ENCODE measurements around the gene CDC37. TPM values are rescaled to one million over a fixed set of nuclear protein-coding genes. Genes with fewer than 3 reads are reported as not detected.
A peak's percentile ranks its signal among the peaks of the same experiment; 100 is the strongest.

CDC37 gene
- total RNA-seq, 1 donor from 2014 or later = 142 TPM

DNA sequence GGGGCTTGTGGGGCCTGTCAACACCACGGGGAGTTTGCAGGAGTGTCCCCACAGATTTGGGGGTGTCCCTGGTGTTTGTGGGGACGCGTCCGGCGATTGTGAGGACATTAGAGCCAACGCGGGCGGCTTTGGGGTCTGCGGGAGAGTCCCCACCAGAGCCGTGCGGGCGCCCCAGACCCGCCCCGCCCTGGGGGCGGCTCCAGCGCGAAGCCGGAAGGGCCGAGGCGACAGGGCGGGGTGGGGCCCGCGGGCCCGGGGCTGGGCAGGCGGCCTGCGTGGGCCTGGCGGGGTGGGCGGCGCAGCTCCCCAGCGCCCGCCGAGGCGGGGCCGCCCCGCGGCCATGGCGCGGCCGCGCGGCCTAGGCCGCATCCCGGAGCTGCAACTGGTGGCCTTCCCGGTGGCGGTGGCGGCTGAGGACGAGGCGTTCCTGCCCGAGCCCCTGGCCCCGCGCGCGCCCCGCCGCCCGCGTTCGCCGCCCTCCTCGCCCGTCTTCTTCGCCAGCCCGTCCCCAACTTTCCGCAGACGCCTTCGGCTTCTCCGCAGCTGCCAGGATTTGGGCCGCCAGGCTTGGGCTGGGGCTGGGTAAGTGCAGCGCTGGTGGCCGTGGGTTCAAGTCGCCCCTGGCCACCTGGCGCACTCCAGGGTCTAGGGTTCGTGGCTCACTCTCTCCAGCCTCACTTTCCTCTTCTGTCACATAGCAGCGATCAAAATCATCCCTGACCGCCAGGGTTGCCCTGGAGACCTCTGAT is 27.3 kb upstream of the CDC37 start:
- no peaks in the 10 kb centered on the region for H3K36me3 ChIP-seq
- H3K4me3 ChIP-seq = peak overlapping the region; percentile 86
- peak overlapping the region; percentile 87 for H3K27ac ChIP-seq (replicated peaks)
- peaks cover 43% of the 10 kb centered on the region for H3K4me1 ChIP-seq
- no peaks in the 10 kb centered on the region for H3K27me3 ChIP-seq (ENCODE audit: low read depth)
- peak; percentile 72 for DNase-seq
- H3K9me3 ChIP-seq (replicated peaks) = no peaks in the 10 kb centered on the region
- TF ChIP-seq, protein P1, sequence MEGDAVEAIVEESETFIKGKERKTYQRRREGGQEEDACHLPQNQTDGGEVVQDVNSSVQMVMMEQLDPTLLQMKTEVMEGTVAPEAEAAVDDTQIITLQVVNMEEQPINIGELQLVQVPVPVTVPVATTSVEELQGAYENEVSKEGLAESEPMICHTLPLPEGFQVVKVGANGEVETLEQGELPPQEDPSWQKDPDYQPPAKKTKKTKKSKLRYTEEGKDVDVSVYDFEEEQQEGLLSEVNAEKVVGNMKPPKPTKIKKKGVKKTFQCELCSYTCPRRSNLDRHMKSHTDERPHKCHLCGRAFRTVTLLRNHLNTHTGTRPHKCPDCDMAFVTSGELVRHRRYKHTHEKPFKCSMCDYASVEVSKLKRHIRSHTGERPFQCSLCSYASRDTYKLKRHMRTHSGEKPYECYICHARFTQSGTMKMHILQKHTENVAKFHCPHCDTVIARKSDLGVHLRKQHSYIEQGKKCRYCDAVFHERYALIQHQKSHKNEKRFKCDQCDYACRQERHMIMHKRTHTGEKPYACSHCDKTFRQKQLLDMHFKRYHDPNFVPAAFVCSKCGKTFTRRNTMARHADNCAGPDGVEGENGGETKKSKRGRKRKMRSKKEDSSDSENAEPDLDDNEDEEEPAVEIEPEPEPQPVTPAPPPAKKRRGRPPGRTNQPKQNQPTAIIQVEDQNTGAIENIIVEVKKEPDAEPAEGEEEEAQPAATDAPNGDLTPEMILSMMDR (IDR thresholded peaks at IDR 0.05; ENCODE audit: borderline replicate concordance) = no peak
- intact Hi-C loops (cut with micrococcal nuclease) = no loop called here

DNA sequence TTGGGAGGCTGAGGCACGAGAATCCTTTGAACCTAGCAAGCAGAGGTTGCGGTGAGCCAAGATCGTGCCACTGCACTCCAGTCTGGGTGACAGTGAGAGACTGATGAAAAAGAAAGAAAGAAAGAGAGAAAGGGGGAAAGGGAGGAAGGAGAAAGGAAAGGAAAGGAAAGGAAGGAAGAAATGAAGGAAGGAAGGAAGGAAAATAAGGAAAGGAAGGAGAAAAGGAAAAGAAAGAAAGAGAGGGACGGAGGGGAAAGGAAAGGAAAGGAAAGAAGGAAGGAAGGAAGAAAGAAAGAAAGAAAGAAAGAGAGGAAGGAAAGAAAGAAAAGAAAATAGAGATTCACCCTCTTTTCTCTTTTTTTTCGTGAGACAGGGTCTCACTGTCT is 25.6 kb upstream of the CDC37 start:
- H3K27ac ChIP-seq (replicated peaks) = no peak overlapping the region

GRCh38 chr19:10427169-10427568 is 23.8 kb upstream of the CDC37 start:
- H3K4me1 ChIP-seq = peaks cover 30% of the 10 kb centered on the region
- TF ChIP-seq, protein P1 (IDR thresholded peaks at IDR 0.05; ENCODE audit: borderline replicate concordance) = no peak
- H3K27ac ChIP-seq (replicated peaks) = no peak overlapping the region
- no peaks in the 10 kb centered on the region for H3K36me3 ChIP-seq
- no peaks in the 10 kb centered on the region for H3K9me3 ChIP-seq (replicated peaks)
- no peak overlapping the region for H3K4me3 ChIP-seq
- intact Hi-C loops (cut with micrococcal nuclease) = no loop called here
- DNase-seq = no peak
- H3K27me3 ChIP-seq (ENCODE audit: low read depth) = peaks cover 33% of the 10 kb centered on the region

More for the DNA sequence above, 25.6 kb upstream of the CDC37 start:
- H3K4me3 ChIP-seq = no peak overlapping the region
- peaks cover 45% of the 10 kb centered on the region for H3K4me1 ChIP-seq
- H3K36me3 ChIP-seq = no peaks in the 10 kb centered on the region
- no peak for DNase-seq
- peaks cover 15% of the 10 kb centered on the region for H3K27me3 ChIP-seq (ENCODE audit: low read depth)
- no peaks in the 10 kb centered on the region for H3K9me3 ChIP-seq (replicated peaks)
- intact Hi-C loops (cut with micrococcal nuclease) = no loop called here
- TF ChIP-seq, protein P1 (IDR thresholded peaks at IDR 0.05; ENCODE audit: borderline replicate concordance) = no peak

- Histone ChIP-seq H3K4me1 (peaks cover 36% of the 10 kb centered on the region), H3K27me3 (ENCODE audit: low read depth) (peaks cover 64% of the 10 kb centered on the region)
- TF ChIP-seq, protein P1 (IDR thresholded peaks at IDR 0.05; ENCODE audit: borderline replicate concordance) = peak; percentile 98
These were observed 20.8 kb upstream of the CDC37 start for GRCh38 chr19:10424011-10424637.

GRCh38 chr19:10422846-10423245 is 19.5 kb upstream of the CDC37 start:
- H3K4me1 ChIP-seq = peaks cover 43% of the 10 kb centered on the region
- peaks cover 77% of the 10 kb centered on the region for H3K27me3 ChIP-seq (ENCODE audit: low read depth)
- no peak overlapping the region for H3K4me3 ChIP-seq
- intact Hi-C loops (cut with micrococcal nuclease) = no loop called here
- H3K9me3 ChIP-seq (replicated peaks) = no peaks in the 10 kb centered on the region
- no peaks in the 10 kb centered on the region for H3K36me3 ChIP-seq
- H3K27ac ChIP-seq (replicated peaks) = no peak overlapping the region
- no peak for DNase-seq
- TF ChIP-seq, protein P1 (IDR thresholded peaks at IDR 0.05; ENCODE audit: borderline replicate concordance) = no peak

More at GRCh38 chr19:10424011-10424637, 20.8 kb upstream of the CDC37 start:
- H3K9me3 ChIP-seq (replicated peaks) = no peaks in the 10 kb centered on the region
- H3K36me3 ChIP-seq = no peaks in the 10 kb centered on the region
- H3K4me3 ChIP-seq = peak overlapping the region; percentile 59
- intact Hi-C loops (cut with micrococcal nuclease) = no loop called here
- DNase-seq = peak; percentile 77
- peak overlapping the region; percentile 37 for H3K27ac ChIP-seq (replicated peaks)

All from left ventricle myocardium inferior (tissue), 1 donor.